DMS 273 (cell line): ENCODE results near the gene EFEMP1.
"Not testable (repeated sequence)": the region's sequence is repeated elsewhere in the genome, so short reads cannot be mapped to it uniquely, and the experiment has no call there.

Source experiments
- DNase-seq: peaks from one replicate; lab custom pipeline; 2025; ENCODE audit not compliant: unreplicated experiment; lab: John Stamatoyannopoulos, UW

The EFEMP1 gene

GRCh38 chr2:55838117-55838516 is 85.5 kb downstream of the EFEMP1 start:
- DNase-seq = not testable (repeated sequence)

- DNase-seq = no peak
Measured at GRCh38 chr2:55837073-55837472, 86.5 kb downstream of the EFEMP1 start.

- DNase-seq = not testable (repeated sequence)
Measured at GRCh38 chr2:55831671-55832410, 91.7 kb downstream of the EFEMP1 start.

- no peak for DNase-seq
Measured at GRCh38 chr2:55827855-55828254, 95.7 kb downstream of the EFEMP1 start.

DNA sequence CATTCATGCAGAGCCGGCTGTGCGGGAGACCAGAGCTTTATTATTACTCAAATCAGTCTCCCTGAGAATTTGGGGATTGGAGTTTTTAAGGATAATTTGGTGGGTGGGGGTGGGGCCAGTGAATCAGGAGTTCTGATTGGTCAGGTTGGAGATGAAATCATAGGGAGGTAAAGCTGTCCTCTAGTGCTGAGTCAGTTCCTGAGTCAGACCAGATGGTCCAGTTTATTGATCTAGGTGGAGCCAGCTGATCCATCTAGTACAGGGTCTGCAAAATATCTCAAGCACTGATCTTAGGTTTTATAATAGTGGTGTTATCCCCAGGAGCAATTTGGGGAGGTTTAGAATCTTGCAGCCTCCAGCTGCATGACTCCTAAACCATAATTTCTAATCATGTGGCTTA is 96.2 kb downstream of the EFEMP1 start:
- DNase-seq = peak; percentile 34

- no peak for DNase-seq
Measured at GRCh38 chr2:55826246-55826645, 97.3 kb downstream of the EFEMP1 start.

- DNase-seq = no peak
Measured at GRCh38 chr2:55824551-55825096, 99.0 kb downstream of the EFEMP1 start.
